Activated T-helper 17 cell treated with anti-CD3 and anti-CD28 coated beads, Interleukin-2, amount 50 U/mL, for 72 hours (primary cell): ENCODE data around the gene NECTIN4. TPM values are rescaled to one million over a fixed set of nuclear protein-coding genes. Genes with fewer than 3 reads are reported as not detected.
A peak's percentile ranks its signal among the peaks of the same experiment; 100 is the strongest.

Experiments used
- ATAC-seq: fragments of 150-1000 bp; cut with Tn5 transposase; replicated peaks from 2 replicates; pipeline ENCODE4 v1.10.0; 2021; ENCODE audit warnings: mild to moderate bottlenecking, moderate library complexity
- H3K27ac Mint-ChIP-seq: one replicate; pipeline ENCODE4 v1.8.0; 2022; ENCODE audit warnings: mixed read lengths
- H3K27me3 Mint-ChIP-seq: one replicate; pipeline ENCODE4 v1.8.0; 2022; ENCODE audit warnings: mixed read lengths
- H3K36me3 Mint-ChIP-seq: one replicate; pipeline ENCODE4 v1.8.0; 2022; ENCODE audit warnings: low read depth, mild to moderate bottlenecking, mixed read lengths
- H3K4me1 Mint-ChIP-seq: one replicate; pipeline ENCODE4 v1.8.0; 2022; ENCODE audit warnings: mixed read lengths
- H3K4me3 Mint-ChIP-seq: one replicate; pipeline ENCODE4 v1.8.0; 2022; ENCODE audit warnings: mild to moderate bottlenecking, mixed read lengths
- H3K9me3 Mint-ChIP-seq: one replicate; pipeline ENCODE4 v1.8.0; 2022; ENCODE audit warnings: mixed read lengths
- total RNA-seq, 2 donors: library from RNA; stranded (reverse); gene quantifications; one replicate each; pipeline ENCODE4 v1.2.3, GENCODE V29; 2022

NECTIN4 gene
- total RNA-seq, 2 donors from 2014 or later = 0.22 to 0.32 TPM

DNA sequence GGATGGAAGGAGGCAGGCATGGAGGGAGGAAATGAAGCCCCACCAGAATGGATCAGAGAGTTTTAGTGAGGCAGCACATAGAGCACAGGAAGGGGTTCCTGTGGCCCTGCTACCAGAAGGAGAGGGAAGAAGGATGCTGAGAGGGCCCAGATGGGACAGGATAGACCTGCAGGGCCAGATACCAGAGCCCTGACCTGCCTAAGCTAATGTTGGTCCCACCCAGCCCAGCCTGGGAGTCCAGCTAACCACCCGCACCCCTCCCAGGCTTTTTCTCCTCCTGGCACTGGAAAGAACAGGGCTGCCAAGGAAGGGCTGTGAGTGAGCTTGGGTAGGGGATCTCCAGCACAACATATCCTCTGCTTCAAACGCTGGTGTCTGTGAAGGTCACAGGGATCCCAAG lies 6.9 kb downstream of the NECTIN4 start:
- Mint-ChIP-seq H3K4me3 (no peak overlapping the region), H3K27ac (peak overlapping the region; percentile 44), H3K36me3 (no peaks in the 10 kb centered on the region), H3K4me1 (no peaks in the 10 kb centered on the region), H3K9me3 (no peaks in the 10 kb centered on the region), H3K27me3 (no peaks in the 10 kb centered on the region)
- ATAC-seq = no peak

- no peaks in the 10 kb centered on the region for H3K36me3 Mint-ChIP-seq
Measured at GRCh38 chr1:161081519-161081918, 7.8 kb downstream of the NECTIN4 start.

DNA sequence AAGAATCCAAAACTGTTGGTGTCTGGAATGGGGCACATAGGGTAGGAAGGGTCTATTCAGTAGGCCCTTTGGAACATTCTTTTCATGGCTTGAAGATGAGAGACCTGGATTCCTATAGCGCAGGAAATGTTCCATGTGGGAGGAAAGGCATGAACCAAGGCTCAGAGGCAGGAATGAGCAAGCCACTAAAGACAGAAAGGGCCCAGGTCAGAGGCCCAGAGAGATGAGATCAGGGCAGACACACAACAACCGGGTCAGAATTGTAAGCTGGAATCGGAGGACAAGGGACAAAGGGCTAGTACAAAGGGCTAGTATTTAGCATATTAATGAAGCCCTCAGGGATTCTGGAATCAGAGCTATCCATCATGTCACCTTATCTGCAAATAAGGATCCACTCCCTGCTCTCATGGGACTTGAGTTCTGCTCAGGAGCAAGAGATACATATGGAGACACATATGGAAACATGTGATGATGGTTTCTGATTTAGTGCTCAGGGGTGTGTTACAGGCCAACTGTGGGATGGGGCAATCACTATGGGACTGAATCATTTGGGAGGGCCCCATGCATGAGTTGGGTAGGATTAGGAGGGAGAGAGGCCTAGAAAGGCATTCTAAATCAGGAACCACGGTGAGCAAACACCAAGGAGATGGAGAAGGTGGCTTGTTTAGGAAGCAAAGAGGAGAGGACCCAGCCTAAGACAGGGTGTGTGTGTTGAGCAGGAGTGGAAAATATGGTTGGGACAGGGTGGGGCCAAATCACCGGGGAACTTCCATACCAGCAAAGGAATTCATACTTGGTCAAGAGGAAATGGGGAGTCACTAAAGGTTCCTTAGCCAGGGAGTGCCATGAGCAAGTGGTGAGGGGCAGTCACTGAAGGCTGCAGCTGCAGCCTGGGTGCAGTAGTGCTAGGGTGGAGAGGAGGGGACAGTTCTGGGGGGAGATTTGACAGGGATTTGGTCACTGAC lies 8.6 kb downstream of the NECTIN4 start:
- H3K4me3 Mint-ChIP-seq = no peak overlapping the region
- no peaks in the 10 kb centered on the region for H3K27me3 Mint-ChIP-seq
- H3K36me3 Mint-ChIP-seq = no peaks in the 10 kb centered on the region
- ATAC-seq = peak; percentile 12
- H3K27ac Mint-ChIP-seq = no peak overlapping the region
- H3K4me1 Mint-ChIP-seq = no peaks in the 10 kb centered on the region
- H3K9me3 Mint-ChIP-seq = no peaks in the 10 kb centered on the region

More at GRCh38 chr1:161081519-161081918, 7.8 kb downstream of the NECTIN4 start:
- H3K27me3 Mint-ChIP-seq = no peaks in the 10 kb centered on the region
- H3K4me3 Mint-ChIP-seq = no peak overlapping the region
- no peaks in the 10 kb centered on the region for H3K9me3 Mint-ChIP-seq
- no peak for ATAC-seq
- H3K4me1 Mint-ChIP-seq = no peaks in the 10 kb centered on the region
- peak overlapping the region; percentile 44 for H3K27ac Mint-ChIP-seq

GRCh38 chr1:161079436-161080110 lies 9.8 kb downstream of the NECTIN4 start:
- H3K27ac Mint-ChIP-seq = no peak overlapping the region
- no peaks in the 10 kb centered on the region for H3K9me3 Mint-ChIP-seq
- no peak overlapping the region for H3K4me3 Mint-ChIP-seq
- H3K27me3 Mint-ChIP-seq = no peaks in the 10 kb centered on the region
- ATAC-seq = no peak
- no peaks in the 10 kb centered on the region for H3K36me3 Mint-ChIP-seq
- H3K4me1 Mint-ChIP-seq = no peaks in the 10 kb centered on the region

DNA sequence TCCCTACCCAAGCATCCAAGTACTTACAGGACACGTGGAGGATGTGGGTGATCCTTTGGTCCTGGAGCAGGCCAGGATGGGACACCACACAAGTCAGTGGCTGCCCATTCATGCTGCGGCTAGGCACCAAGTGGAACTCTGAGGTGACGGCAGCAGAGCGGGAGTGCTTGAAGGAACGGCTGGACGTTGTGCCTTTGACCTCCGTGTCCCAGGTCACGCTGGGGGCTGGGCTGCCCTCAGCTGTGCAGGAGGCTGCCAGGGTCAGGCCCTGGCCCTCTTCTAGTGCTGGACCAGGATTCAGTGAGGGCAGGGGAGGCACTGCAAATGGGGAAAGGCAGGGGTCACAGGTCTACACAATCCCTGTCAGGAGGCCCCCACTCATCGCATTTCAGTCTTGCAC lies 11.9 kb downstream of the NECTIN4 start:
- Mint-ChIP-seq H3K4me3 (no peak overlapping the region), H3K4me1 (peaks cover under 1% of the 10 kb centered on the region), H3K9me3 (no peaks in the 10 kb centered on the region), H3K36me3 (no peaks in the 10 kb centered on the region), H3K27me3 (no peaks in the 10 kb centered on the region), H3K27ac (no peak overlapping the region)
- no peak for ATAC-seq

DNA sequence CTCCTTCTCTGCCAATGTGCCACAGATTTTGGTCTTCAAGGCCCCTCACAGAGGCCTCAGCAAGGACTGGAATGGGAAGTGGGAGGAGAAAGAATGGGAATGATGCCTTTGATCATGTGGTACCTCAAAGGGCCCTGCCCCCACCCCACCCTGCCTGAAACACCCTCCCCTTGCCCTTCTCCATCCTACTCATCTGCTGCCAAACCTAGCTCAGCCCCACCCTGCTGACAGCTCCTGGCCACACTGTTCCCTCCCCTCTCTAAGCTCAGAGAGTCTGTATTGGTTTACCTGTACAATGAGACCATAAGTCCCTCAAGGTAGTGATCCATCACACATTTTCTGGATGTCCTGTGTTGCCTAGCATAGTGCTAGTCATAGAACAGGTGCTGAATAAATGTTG lies 12.9 kb downstream of the NECTIN4 start:
- no peak for ATAC-seq
- H3K27ac Mint-ChIP-seq = no peak overlapping the region
- no peaks in the 10 kb centered on the region for H3K27me3 Mint-ChIP-seq
- H3K4me3 Mint-ChIP-seq = no peak overlapping the region
- H3K36me3 Mint-ChIP-seq = no peaks in the 10 kb centered on the region
- H3K9me3 Mint-ChIP-seq = no peaks in the 10 kb centered on the region
- peaks cover 7% of the 10 kb centered on the region for H3K4me1 Mint-ChIP-seq

DNA sequence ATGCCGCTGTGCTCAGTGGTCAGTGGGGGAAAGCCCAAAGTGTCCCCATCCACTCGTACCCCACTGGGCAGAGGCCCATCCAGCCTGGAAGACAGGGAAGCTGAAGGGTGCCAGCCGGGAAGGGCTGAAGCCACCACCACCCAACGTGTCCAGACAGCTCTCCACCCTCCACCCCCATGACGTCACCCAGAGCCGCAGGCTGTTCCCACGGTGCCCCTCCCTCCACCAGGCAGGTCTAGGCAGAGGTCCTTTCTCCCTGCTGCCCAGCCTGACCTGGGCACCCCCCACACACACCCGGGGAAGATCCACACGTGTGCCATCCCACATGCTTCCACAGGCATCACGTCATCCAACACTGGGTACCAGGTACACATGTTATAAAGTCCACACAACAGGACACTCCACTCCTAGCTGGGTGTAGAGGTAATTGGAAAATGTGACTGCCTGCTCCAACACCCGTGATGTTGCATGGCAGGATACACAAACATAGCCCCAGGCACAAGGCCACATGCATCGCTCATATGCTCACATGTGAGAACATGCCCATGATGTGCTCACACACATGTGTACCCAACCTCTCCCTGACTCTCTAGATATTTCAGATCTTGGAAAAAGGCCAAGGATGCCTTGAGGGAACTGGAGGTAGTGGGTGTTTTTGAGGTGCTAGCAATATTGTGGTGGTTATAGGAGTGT lies 14.5 kb downstream of the NECTIN4 start:
- Mint-ChIP-seq H3K36me3 (peaks cover under 1% of the 10 kb centered on the region), H3K27me3 (no peaks in the 10 kb centered on the region), H3K4me3 (no peak overlapping the region), H3K4me1 (peaks cover 15% of the 10 kb centered on the region), H3K27ac (peak overlapping the region; percentile 9), H3K9me3 (no peaks in the 10 kb centered on the region)
- ATAC-seq = no peak

DNA sequence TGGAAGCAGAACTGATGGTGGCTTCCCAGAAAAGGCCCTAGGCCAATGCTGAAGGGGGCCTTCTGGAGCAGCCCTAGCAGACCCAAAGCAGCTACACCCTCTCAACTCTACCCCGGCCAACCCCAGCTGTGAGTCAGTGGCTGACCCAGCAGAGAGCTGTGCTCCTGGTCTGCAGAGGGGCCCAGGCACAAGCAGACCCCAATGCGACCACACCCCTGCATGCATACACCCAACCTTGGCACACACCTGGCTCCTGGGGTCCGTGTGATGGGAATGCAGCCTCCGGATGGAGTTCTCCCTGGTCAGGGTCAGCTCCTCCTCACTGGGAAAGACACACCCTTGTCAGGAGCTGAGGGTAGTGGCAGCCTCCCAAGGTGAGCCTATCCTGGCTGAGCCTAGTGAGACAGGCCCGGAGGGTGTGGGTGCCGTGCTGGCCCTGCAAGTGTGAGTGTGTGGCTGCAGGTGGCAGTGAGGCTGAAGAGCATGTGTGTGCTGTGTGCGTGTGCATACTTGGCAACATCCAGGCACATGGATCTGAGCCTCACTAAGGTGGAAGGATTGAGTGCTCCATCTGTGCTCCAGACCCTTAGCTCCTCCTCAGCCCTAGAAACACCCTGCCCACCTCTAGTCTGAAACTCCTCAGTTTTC lies 15.8 kb downstream of the NECTIN4 start:
- peaks cover 12% of the 10 kb centered on the region for H3K36me3 Mint-ChIP-seq
- H3K9me3 Mint-ChIP-seq = no peaks in the 10 kb centered on the region
- no peaks in the 10 kb centered on the region for H3K27me3 Mint-ChIP-seq
- H3K4me3 Mint-ChIP-seq = no peak overlapping the region
- peaks cover 15% of the 10 kb centered on the region for H3K4me1 Mint-ChIP-seq
- ATAC-seq = no peak
- peak overlapping the region; percentile 50 for H3K27ac Mint-ChIP-seq

DNA sequence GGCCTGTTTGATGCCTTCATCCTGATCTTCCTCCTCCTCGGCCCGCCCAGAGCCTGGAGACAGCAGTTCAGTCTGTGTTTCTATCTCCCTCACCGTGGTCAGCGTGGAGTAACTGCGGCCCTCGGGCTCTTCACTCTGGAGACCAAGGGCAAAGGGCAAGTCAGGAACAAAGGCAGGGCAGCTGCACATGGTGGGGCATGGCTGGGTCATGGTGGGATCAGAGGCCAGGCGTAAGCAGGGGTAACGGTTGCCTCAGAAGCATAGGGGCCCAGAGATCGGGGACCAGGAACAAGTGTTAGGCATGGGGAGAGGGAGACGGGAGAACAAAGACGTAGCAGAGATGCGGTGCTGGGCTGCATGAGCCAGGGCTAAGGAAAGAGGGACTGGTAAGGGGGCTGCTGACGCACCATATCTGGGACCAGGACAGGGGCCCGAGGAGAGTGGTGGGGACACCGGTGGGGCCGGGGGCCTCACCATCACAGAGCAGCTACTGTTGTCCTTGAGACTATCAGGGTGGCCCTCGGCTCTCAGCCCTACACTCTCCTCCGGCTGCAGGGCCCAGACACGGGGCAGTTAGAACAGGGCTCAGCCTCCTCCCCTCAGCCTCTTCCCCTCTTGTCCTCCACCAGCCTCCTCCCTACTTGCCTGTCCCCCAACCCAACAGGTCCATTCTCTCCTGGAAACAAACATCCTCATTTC lies 16.5 kb downstream of the NECTIN4 start:
- Mint-ChIP-seq H3K36me3 (peaks cover 19% of the 10 kb centered on the region), H3K27me3 (no peaks in the 10 kb centered on the region), H3K27ac (peak overlapping the region; percentile 50), H3K9me3 (no peaks in the 10 kb centered on the region), H3K4me1 (peaks cover 15% of the 10 kb centered on the region), H3K4me3 (no peak overlapping the region)
- no peak for ATAC-seq

- peak overlapping the region; percentile 82 for H3K4me3 Mint-ChIP-seq
- H3K36me3 Mint-ChIP-seq = peaks cover 29% of the 10 kb centered on the region
- ATAC-seq = no peak
- H3K27me3 Mint-ChIP-seq = no peaks in the 10 kb centered on the region
- H3K4me1 Mint-ChIP-seq = peaks cover 21% of the 10 kb centered on the region
- peak overlapping the region; percentile 37 for H3K27ac Mint-ChIP-seq
- no peaks in the 10 kb centered on the region for H3K9me3 Mint-ChIP-seq
Measured at GRCh38 chr1:161071886-161072371, 17.4 kb downstream of the NECTIN4 start.

- no peaks in the 10 kb centered on the region for H3K9me3 Mint-ChIP-seq
- peak overlapping the region; percentile 82 for H3K4me3 Mint-ChIP-seq
Measured at GRCh38 chr1:161070761-161071160, 18.6 kb downstream of the NECTIN4 start.

GRCh38 chr1:161069731-161070270 lies 19.6 kb downstream of the NECTIN4 start, which contains the start of gene ARHGAP30:
Gene ARHGAP30, minus strand, starts transcription at chr1:161069891. Its CDS starts 267 bp downstream, at chr1:161069624.
- ATAC-seq = peak; percentile 84
- Mint-ChIP-seq H3K27me3 (no peaks in the 10 kb centered on the region), H3K36me3 (peaks cover 50% of the 10 kb centered on the region), H3K4me3 (peak within 1 kb of the TSS; percentile 82), H3K9me3 (no peaks in the 10 kb centered on the region), H3K4me1 (peaks cover 27% of the 10 kb centered on the region), H3K27ac (peak within 1 kb of the TSS; percentile 77)

More at GRCh38 chr1:161070761-161071160, 18.6 kb downstream of the NECTIN4 start:
- no peaks in the 10 kb centered on the region for H3K27me3 Mint-ChIP-seq
- H3K36me3 Mint-ChIP-seq = peaks cover 41% of the 10 kb centered on the region
- H3K4me1 Mint-ChIP-seq = peaks cover 27% of the 10 kb centered on the region
- ATAC-seq = no peak
- peak overlapping the region; percentile 77 for H3K27ac Mint-ChIP-seq

DNA sequence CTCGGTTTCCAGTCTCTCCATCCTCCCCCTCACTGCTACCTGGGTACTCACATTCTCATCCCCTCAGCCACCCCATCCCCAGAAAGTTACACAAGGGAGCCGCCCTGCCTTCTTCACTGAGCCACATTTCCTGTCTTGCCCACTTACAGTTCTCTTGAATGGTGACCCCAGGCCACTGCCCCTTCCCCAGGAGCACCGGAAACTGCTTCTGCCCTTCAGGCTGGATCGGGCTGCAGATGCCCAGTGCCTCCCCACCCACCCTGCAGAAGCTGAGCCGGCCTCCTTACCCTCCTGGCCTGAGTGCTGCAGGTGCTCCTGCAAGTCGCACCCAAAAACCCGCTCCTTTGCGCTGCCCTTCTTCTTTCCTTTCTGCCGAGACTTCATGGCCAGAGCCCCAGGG lies 20.1 kb downstream of the NECTIN4 start:
- H3K27me3 Mint-ChIP-seq = no peaks in the 10 kb centered on the region
- peaks cover 32% of the 10 kb centered on the region for H3K4me1 Mint-ChIP-seq
- H3K36me3 Mint-ChIP-seq = peaks cover 56% of the 10 kb centered on the region
- H3K27ac Mint-ChIP-seq = peak overlapping the region; percentile 77
- no peak for ATAC-seq
- peak overlapping the region; percentile 82 for H3K4me3 Mint-ChIP-seq
- H3K9me3 Mint-ChIP-seq = no peaks in the 10 kb centered on the region
